HUES6 (cell line): Measurements from ENCODE around the gene C17orf100.

Experiments
- H3K27ac ChIP-seq: 2 replicates; pipeline ENCODE4 v1.7.0; 2013; ENCODE audit warnings: low read depth, mild to moderate bottlenecking, low read length, inconsistent platforms
- H3K27me3 ChIP-seq: 2 replicates; pipeline ENCODE4 v1.6.1; 2013; ENCODE audit warnings: low read length; ENCODE audit not compliant: control insufficient read depth, insufficient read depth
- H3K36me3 ChIP-seq: 2 replicates; pipeline ENCODE4 v1.6.1; 2013; ENCODE audit warnings: low read length; ENCODE audit not compliant: control insufficient read depth, insufficient read depth
- H3K4me1 ChIP-seq: 2 replicates; pipeline ENCODE4 v1.6.1; 2013; ENCODE audit warnings: low read length; ENCODE audit not compliant: control insufficient read depth, insufficient read depth
- H3K4me3 ChIP-seq: 2 replicates; pipeline ENCODE4 v1.5.1; 2013; ENCODE audit warnings: low read depth, low read length
- H3K9ac ChIP-seq: one replicate; pipeline ENCODE4 v1.6.1; 2013; ENCODE audit warnings: mild to moderate bottlenecking, low read length
- H3K9me3 ChIP-seq: 2 replicates; pipeline ENCODE4 v1.6.1; 2013; ENCODE audit warnings: low read depth, low read length; ENCODE audit not compliant: control insufficient read depth, insufficient read depth

C17orf100 gene

GRCh38 chr17:6632530-6632929 is 19.0 kb upstream of the C17orf100 start:
- Histone ChIP-seq H3K4me3 (no peak overlapping the region), H3K4me1 (no peaks in the 10 kb centered on the region), H3K27me3 (no peaks in the 10 kb centered on the region), H3K27ac (no peak overlapping the region), H3K9ac (no peak overlapping the region), H3K9me3 (no peaks in the 10 kb centered on the region), H3K36me3 (peaks cover 56% of the 10 kb centered on the region)

GRCh38 chr17:6633263-6633662 is 18.3 kb upstream of the C17orf100 start:
- Histone ChIP-seq H3K4me3 (no peak overlapping the region), H3K9me3 (no peaks in the 10 kb centered on the region), H3K9ac (no peak overlapping the region), H3K27me3 (no peaks in the 10 kb centered on the region), H3K27ac (no peak overlapping the region), H3K36me3 (peaks cover 49% of the 10 kb centered on the region), H3K4me1 (no peaks in the 10 kb centered on the region)

- H3K27me3 ChIP-seq, result no peaks in the 10 kb centered on the region
- no peak overlapping the region for H3K27ac ChIP-seq
- H3K4me1 ChIP-seq, result no peaks in the 10 kb centered on the region; the same call in 1 of the 2 replicates
- no peak overlapping the region for H3K9ac ChIP-seq
- H3K4me3 ChIP-seq, result no peak overlapping the region
- H3K9me3 ChIP-seq, result no peaks in the 10 kb centered on the region
- peaks cover 33% of the 10 kb centered on the region for H3K36me3 ChIP-seq
Observed at GRCh38 chr17:6636105-6636504, 15.5 kb upstream of the C17orf100 start.

- peaks cover 28% of the 10 kb centered on the region for H3K36me3 ChIP-seq
- peaks cover 3% of the 10 kb centered on the region for H3K4me1 ChIP-seq
- H3K27me3 ChIP-seq, result no peaks in the 10 kb centered on the region
- no peak overlapping the region for H3K9ac ChIP-seq
- no peak overlapping the region for H3K4me3 ChIP-seq
- H3K9me3 ChIP-seq, result no peaks in the 10 kb centered on the region
- no peak overlapping the region for H3K27ac ChIP-seq
Observed at GRCh38 chr17:6636616-6637457, 14.7 kb upstream of the C17orf100 start.

GRCh38 chr17:6637458-6637840 is 14.1 kb upstream of the C17orf100 start:
- Histone ChIP-seq H3K27me3 (no peaks in the 10 kb centered on the region), H3K4me1 (peaks cover 8% of the 10 kb centered on the region), H3K9ac (no peak overlapping the region), H3K27ac (no peak overlapping the region), H3K4me3 (no peak overlapping the region), H3K9me3 (no peaks in the 10 kb centered on the region), H3K36me3 (peaks cover 29% of the 10 kb centered on the region)

- Histone ChIP-seq H3K9me3 (no peaks in the 10 kb centered on the region), H3K9ac (no peak overlapping the region), H3K27ac (no peak overlapping the region), H3K36me3 (peaks cover 30% of the 10 kb centered on the region), H3K27me3 (no peaks in the 10 kb centered on the region), H3K4me1 (peaks cover 8% of the 10 kb centered on the region), H3K4me3 (no peak overlapping the region)
Observed at GRCh38 chr17:6638046-6638908, 13.3 kb upstream of the C17orf100 start.

GRCh38 chr17:6639014-6639585 is 12.5 kb upstream of the C17orf100 start:
- Histone ChIP-seq H3K4me3 (peak overlapping the region; percentile 73), H3K36me3 (peaks cover 32% of the 10 kb centered on the region), H3K27me3 (no peaks in the 10 kb centered on the region), H3K4me1 (peaks cover 8% of the 10 kb centered on the region), H3K9ac (peak overlapping the region; percentile 95), H3K9me3 (no peaks in the 10 kb centered on the region), H3K27ac (no peak overlapping the region)

- Histone ChIP-seq H3K4me3 (peak overlapping the region; percentile 73), H3K27ac (peak overlapping the region; percentile 93), H3K36me3 (peaks cover 34% of the 10 kb centered on the region), H3K9ac (peak overlapping the region; percentile 95), H3K27me3 (no peaks in the 10 kb centered on the region), H3K9me3 (no peaks in the 10 kb centered on the region), H3K4me1 (peaks cover 8% of the 10 kb centered on the region)
Observed at GRCh38 chr17:6639586-6640535, 11.7 kb upstream of the C17orf100 start.

- Histone ChIP-seq H3K9me3 (no peaks in the 10 kb centered on the region), H3K27ac (peak within 1 kb of the TSS; percentile 93), H3K27me3 (no peaks in the 10 kb centered on the region), H3K4me3 (peak within 1 kb of the TSS; percentile 73), H3K4me1 (peaks cover 8% of the 10 kb centered on the region), H3K9ac (peak within 1 kb of the TSS; percentile 95), H3K36me3 (peaks cover 37% of the 10 kb centered on the region)
Observed at GRCh38 chr17:6640536-6641246, 10.9 kb upstream of the C17orf100 start, which contains the start of the genes KIAA0753 and TXNDC17. Gene KIAA0753 (minus strand): TSS chr17:6640711. CDS start chr17:6635103, 5,608 bp downstream. Gene TXNDC17 (plus strand): TSS chr17:6641060. CDS start chr17:6641083, 23 bp downstream.
